ENCODE measurements around the gene SRPK3.

SRPK3 gene

DNA sequence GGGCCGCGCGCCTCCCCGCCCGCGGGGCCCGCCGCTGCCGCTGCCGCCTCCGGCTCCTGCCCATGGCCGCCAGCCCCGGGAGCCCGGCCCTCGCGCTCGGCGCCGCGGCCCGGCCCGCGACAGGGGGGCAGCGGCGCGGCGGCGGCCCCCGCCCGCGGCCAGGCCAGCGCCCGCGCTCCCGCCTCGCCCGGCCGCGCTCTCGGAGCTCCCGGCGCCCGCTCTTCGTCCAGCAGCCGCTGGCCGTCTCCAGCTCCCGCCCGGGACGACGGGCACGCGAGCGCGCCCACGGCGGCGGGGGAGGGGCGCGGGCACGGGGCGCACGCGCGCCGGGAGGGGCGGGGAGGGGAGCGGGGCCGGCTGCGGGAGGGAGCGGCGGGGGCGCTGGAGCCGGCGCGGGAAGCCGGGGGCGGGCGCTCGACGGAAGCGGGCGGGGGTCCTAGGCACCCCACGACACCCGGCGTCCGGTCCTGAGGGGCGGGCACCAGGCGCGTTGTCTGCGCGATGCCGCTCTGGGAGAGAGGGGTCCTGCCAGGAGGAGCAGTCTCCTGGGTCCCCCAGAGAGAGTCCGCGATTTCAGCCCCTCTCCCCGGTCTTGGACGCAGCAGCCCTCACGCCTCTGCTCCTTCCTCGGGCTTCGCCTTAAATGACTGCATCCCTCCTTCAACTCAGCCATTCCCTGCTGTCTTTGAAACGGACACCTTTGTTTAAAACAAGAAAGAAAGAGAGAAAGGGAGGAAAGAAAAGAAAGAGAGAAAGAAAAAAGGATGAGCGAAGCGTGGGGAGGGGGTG is 50.0 kb downstream of the SRPK3 start:
- Histone ChIP-seq H3K27ac (no peak overlapping the region), H4K20me1 (peaks cover 8% of the 10 kb centered on the region; the same call in 1 of the 2 replicates), H3K27me3 (peaks cover 89% of the 10 kb centered on the region), H3K4me3 (peak overlapping the region; percentile 67), H3K36me3 (no peaks in the 10 kb centered on the region), H3K4me2 (peak overlapping the region; percentile 67), H3K9me3 (peaks cover 41% of the 10 kb centered on the region), H3K4me1 (0 out of 2 replicates have a peak, but pooled peaks cover 6% of the 10 kb centered on the region), H3K9ac (no peak overlapping the region)
- no peak for TF ChIP-seq Cebpa-rat (IDR thresholded peaks at IDR 0.05)

DNA sequence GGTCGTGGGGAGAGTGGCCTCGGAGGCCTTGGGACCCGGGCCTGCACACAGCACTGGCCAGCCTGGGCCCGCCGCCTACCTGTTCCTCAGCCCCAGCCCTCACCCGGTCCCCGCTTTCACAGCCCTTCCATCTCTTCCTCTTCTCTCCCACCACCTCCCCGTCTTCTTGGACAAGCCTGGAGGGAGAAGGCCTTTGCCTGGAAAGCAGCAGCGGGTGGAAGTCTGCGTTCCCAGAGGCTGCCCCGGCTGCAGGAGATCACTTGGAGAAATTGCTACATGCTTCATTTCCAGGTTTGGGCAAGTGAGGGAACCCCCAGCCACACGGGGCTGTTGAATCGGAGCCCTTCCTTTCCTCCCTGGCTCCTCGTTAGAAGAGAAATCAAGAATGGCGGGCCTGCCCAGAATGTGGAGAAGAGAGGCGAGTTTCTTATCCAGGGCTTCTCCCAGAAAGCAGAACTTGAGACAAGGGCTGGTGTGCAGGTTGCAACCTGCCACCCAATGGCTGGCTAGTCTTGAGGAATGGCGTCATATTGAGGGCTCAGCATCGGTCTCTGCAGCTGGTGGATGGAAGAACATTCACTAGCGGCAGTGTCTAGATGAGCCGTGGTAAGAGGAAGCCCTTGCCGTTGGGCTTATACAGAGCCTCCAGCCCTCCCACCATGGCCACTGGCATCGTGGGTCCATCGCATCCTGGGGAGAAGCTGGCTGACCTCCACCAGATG is 50.7 kb downstream of the SRPK3 start:
- Histone ChIP-seq H3K4me1 (0 out of 2 replicates have a peak, but pooled peaks cover 6% of the 10 kb centered on the region), H3K36me3 (no peaks in the 10 kb centered on the region), H3K9ac (no peak overlapping the region), H3K4me2 (peak overlapping the region; percentile 52; the same call in 1 of the 2 replicates), H4K20me1 (peaks cover 8% of the 10 kb centered on the region; the same call in 1 of the 2 replicates), H3K4me3 (no peak overlapping the region), H3K27ac (no peak overlapping the region), H3K9me3 (peaks cover 41% of the 10 kb centered on the region), H3K27me3 (peaks cover 81% of the 10 kb centered on the region)
- no peak for TF ChIP-seq Cebpa-rat (IDR thresholded peaks at IDR 0.05)

DNA sequence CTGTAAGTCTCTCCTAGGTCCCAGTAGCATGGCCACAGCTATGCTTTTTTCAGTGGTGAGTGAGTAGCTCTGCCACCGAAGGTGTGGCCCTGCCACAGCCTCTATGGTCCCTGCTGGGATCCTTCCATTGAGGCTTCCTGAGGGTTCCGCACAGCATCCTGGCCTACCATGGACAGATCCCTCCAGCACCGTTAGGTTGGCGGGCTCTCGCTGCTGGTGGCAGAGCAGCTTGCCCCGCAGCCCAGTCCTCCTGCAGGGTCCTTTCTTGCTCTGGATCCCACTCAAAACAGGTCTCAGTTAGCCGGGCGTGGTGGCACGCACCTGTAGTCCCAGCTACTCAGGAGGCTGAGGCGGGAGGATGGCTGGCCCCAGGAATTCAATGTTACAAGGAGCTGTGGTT is 51.9 kb downstream of the SRPK3 start:
- TF ChIP-seq Cebpa-rat (IDR thresholded peaks at IDR 0.05), result no peak
- peaks cover 81% of the 10 kb centered on the region for H3K27me3 ChIP-seq

More for the DNA sequence above, 51.9 kb downstream of the SRPK3 start:
- Histone ChIP-seq H3K9ac (no peak overlapping the region), H3K4me2 (no peak overlapping the region), H3K27ac (no peak overlapping the region), H3K4me3 (no peak overlapping the region), H4K20me1 (peaks cover 8% of the 10 kb centered on the region; the same call in 1 of the 2 replicates), H3K9me3 (peaks cover 41% of the 10 kb centered on the region), H3K4me1 (0 out of 2 replicates have a peak, but pooled peaks cover 6% of the 10 kb centered on the region), H3K36me3 (no peaks in the 10 kb centered on the region)
